GM21717 (cell line): ENCODE data around the gene EEF1AKMT1.

ENCODE experiments used
- ATAC-seq: cut with Tn5 transposase; IDR thresholded peaks from one replicate; pipeline ENCODE4 v1.9.1; 2021; ENCODE audit warnings: mild to moderate bottlenecking, moderate library complexity; ENCODE audit not compliant: unreplicated experiment

EEF1AKMT1 gene, protein sequence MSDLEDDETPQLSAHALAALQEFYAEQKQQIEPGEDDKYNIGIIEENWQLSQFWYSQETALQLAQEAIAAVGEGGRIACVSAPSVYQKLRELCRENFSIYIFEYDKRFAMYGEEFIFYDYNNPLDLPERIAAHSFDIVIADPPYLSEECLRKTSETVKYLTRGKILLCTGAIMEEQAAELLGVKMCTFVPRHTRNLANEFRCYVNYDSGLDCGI

DNA sequence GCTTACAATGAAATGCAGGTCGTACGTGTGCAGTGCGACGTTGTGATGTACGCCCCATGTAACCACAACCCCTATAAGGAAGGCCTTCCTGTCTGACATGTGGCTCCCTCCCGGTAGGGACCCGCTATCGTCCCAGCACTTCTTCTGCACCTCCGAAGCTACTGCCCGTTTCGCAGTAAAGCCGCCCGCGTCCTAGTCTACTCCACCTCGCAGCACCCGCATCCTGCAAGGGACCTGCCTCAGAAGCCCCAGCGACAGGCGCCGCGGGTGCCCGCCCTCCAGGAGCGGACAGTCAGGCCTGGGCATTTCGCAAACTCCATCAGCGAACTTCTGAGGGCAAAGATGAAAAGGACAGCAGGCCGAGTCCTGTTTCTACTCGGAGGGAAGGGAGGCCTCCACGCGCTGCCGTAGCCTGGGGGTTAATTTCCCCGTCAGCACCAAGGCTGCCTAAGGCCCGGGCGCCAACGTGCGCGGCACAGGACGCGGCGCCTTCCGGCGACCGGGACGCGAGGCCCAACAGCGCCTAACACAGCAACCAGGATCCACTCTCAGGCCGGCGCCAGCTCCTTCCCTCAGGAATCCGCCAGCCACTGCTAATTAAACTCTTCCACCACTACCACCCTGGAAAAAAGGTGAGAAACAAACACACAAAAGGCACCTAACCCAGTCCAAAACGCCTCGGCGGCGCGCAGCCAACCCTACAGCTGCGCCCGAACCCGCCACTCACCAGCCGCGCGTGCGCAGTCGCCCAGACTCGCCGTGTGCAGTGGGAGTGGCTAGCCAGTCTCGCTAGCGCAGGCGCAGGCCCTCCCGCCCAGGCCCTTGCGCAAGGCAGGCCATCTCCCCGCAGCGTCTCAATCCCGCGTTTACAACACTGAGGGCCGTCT, at the start of gene EEF1AKMT1:
EEF1AKMT1 (minus strand) TSS at position 768 of the 887 bp plus-strand sequence. CDS start 16,363 bp downstream, outside the sequence.
- ATAC-seq, result peak; percentile 76

DNA sequence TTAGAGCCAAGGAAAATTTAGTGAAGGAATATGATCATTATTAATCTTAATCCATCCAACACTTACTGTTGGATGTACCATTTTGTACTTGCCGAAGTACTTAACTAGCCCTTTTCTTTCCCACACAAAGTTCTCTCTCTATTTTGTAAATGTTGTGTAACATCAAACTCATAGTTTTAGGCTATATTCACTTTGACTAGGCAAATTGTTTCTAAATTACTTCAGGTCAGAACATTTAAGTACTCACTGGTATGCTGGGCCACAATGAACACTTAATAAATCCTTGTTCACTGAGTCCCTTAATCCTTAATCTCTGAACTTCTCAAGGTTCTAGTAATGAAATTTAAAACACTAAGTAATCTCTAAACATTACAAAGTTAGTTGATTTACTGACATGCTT, 49.3 kb upstream of the EEF1AKMT1 start:
- ATAC-seq, result no peak

DNA sequence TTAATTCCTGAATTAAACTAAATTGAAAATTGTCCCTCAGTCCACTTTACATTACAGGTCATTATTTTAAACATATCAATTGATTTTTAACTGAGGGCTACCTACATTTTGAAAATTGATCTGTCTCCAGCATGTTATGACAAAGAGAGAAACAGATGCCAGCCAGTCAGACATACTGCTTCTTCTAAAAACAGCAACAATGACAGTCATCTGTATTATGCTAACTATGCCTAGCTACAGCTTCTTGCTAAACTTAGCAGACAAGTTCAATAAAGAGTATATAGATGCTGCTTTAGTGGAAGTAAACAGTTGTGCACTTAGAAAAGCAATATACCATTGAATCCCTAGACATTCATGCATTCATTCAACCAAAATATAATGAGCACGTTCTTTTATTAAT, 48.6 kb upstream of the EEF1AKMT1 start:
- no peak for ATAC-seq

DNA sequence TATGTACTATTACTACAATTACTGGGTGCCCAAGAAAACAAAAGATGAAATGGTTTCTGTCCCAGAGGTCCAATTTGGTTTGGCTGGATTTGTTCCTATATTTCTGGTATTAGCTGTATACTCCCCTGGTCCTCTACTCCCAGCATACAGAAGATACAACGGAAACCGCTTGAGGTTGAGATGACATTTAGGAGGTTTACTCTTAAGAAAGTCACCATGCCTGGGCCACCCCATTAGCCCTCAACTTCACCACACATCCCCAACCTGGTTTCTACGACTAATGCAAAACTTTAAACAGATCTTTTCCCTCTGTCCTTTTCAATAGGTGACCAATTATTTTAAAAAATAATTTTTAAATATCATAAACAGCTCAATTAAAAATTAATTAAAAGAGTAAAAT, 46.0 kb upstream of the EEF1AKMT1 start:
- ATAC-seq, result no peak

DNA sequence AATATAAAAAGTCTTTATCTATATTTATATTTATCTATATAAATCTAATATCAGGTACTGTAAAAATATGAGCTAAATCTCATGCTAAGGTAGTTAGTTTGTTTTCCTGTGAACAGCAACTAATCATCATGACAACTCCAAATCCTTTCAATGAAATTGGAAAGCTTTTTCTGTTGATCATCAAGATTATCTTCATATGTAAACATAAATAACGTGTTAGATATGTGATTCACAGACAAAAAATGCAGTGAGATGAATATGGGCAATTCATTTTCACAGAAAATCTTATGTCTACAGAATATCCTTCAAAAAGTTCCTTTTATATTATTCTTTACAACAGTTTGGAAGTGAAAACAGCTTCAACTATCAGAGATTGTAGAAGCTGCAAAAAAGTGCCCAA, 41.7 kb upstream of the EEF1AKMT1 start:
- ATAC-seq, result no peak

DNA sequence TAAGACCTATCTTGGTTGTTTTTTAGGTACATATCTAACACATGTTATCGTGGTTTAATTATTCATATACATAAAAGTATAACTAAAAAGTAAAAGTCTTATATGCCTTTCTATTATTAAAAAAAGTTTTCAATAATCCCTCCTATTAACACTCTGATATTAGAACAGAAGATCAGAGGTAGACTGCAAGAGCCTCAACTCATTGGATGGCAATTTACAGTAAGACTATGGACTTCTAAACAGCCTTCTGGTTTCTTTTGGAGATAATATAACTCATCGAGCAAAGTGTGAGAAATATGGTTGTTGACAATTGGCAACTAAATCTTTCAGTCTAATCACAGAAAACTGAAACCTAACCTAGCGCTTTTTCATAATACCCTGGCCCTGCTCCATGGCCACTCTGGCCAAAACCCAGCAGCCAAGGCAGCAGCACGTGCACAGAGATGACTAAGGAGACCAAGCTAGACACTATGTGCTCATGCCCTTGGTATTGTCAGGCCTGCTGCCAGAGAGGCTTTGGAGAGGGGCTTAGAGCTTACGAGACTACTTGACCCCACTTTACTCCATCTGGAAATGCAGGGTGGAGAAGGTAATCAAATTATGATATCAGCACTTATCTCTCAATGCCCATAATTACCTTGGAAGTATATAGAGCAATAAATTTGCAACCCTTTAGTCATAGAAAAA, 40.6 kb upstream of the EEF1AKMT1 start:
- no peak for ATAC-seq

DNA sequence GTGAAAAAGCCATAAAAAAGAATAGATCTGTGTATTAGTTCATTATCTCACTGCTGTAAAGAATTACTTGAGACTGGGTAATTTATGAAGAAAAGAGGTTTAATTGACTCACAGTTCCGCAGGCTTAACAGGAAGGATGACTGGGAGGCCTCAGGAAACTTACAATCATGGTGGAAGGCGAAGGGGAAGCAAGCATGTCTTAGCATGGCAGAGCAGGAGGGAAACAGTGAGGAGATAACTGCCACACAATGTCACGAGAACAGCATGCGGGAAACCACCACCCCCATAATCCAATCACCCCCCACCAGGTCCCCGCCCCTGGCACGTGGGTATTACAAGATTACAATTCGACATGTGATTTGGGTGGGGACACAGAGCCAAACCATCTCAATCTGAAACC, 39.1 kb upstream of the EEF1AKMT1 start:
- no peak for ATAC-seq

DNA sequence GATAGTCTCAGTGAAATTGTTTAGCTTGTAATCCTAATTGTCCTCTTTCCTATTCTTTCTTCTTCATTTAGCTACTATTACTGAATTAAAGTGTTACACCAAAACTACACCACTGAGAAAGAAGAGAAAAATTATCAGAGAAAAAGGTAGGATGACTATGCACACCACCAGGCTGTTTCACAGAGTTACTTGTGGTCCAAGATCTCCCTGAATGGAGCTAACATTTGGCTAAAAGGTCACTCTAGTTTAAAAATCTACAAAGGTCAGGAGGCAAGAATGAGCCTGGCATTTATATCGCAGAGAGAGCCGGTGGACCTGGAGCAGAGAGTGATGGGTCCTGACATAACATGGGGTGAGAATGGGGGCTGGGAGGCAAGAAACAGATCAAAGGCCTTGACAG, 37.0 kb upstream of the EEF1AKMT1 start:
- ATAC-seq, result no peak

DNA sequence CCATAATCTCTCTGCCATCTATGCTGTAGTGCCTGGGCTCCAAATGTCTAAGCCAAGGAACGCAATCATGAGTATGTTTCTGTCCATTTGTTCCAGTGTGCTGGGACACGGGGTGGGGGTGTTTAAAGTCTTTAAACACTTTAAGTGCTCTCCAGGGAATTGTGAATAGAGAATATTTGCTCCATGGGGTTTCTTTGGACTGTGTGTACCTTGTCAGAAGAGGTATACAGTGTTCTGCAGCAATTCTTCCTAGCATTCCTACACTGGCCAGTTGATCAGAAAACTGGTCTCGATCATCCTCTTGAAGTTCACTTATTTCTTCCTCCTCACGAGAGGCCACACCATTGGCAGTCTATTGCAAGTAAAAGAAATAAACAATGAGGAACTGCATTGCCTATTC, 35.1 kb upstream of the EEF1AKMT1 start:
- ATAC-seq, result no peak

DNA sequence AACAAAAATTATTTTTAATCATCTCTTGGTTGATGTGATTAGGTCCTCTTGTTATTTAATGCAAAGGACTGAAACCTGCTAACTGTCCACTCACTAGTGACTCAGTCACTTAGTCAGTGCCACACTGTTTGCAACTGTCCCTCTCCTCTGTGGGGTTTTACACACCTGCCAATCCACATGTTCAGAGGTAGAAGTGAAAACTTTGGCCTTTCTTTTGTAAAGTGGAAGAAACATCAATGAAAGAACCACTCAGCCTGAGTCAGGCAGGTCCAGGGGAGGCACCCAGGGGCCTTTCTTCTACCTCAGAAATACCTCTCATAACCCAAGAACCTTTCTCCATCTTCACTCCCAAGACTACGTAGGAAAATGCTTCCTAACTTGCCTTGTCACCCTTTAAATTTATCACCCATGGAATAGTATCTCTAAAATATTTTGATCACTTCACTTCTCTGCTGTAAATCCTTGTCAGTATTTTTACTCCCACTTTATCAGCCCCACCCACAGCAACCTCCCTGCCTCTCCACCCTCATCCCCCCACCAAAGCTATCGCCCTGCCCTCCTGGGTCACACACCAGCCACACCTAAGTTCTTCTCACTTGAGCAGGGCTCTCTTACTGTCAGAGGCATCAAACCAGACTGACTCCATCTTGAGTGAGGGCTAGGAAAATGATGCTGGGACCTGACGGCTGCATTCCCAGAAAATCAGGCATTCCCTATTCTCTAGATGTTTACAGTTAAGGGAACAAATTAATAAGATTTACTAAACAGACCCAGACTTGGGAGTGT, 29.6 kb upstream of the EEF1AKMT1 start:
- ATAC-seq, result no peak

DNA sequence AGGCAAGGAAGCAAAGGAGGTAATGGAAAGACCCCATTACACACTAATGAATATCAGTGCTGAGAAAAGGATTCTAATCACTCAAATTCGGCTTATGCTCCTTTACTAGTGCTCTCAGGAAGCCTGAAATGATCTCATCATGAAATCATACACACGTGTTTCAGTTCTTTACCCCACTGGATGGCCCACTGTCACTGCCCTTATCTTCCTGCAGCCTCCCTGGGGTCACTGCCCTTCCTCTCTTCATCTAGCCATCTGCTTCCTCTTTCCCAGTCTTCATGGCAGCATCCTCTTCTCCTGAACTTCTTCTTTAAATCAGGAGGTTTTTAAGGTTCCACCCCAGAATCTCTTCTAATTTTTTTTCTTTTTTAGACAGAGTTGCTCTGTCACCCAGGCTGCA, 27.9 kb upstream of the EEF1AKMT1 start:
- ATAC-seq, result no peak

DNA sequence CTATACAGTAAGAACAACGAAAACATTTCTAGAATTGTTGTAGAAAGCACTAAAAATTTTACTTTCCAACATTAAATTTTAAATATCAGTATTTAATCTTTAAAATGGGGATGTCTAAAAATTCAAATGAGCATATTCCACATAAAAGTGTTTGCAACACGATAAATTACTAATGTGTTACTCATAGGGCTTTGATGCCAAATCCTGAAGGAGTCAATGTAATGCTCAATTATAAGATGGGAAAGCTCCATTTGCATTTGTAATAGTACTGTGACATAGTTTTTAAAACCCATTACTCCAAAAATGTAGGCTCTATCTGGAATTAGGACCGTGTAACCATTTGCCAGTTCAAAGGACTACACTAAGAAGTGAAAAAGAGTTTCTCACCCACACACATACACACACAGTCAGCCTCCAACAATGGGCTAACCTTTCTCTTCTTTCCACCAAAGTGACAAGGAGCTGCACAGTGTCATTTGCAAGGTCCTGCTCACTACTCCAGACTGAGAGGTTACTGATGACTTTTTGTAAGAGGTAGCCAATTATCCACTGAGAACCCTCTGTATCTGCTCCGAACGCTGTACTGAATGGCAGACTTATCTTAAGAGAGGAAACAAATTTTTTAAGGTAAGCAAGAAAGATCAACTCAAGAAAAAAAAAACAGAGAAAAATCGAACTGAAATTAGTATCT, 26.1 kb upstream of the EEF1AKMT1 start:
- no peak for ATAC-seq

DNA sequence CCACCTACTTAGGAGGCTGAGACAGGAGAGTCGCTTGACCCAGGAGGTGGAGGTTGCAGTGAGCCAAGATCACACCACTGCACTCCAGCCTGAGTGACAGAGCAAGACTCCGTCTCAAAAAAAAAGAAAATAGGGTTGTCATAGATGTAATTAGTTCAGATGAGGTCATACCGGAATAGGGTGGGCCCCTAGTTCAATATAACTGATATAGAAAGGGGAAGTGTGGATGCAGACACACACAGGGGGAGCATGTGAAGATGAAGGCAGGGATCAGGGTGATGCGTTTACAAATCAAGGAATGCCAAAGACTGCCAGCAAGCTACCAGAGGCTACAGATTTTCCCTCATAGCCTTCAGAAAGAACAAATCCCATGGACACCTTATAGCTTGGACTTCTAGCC, 24.3 kb upstream of the EEF1AKMT1 start:
- no peak for ATAC-seq

DNA sequence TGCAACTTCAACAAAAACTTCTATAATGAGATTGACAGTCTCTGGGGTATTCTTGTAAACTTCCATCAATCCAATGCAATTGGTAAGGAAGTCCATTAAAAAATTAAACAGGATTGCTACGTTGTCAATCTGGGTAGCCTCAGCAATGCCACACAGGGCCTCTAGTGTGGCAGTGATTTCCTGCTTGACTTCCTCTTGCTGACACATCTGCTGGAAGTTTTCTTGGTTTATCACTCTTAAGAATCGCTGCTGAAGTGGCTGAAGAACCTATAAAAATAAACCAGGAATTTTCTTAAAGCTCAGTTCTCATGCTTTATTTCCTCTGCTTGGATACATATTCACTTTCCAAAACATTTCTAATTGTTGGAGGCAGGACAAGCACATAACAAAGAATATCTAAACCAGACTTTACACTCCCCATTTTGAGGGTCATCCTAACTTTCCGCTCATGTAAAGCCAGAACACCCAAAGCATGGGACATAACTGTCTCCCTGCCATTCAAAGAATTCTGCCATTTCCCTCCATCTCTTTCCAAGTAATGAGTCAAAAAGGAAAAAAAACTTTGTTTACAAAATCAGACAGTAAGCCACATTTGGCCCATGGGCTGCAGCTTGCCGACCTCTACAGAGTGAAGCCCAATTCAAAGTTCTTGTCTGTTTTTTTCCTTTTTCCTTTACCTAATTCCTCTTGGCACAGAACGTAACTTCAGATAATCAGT, 23.2 kb upstream of the EEF1AKMT1 start:
- no peak for ATAC-seq

DNA sequence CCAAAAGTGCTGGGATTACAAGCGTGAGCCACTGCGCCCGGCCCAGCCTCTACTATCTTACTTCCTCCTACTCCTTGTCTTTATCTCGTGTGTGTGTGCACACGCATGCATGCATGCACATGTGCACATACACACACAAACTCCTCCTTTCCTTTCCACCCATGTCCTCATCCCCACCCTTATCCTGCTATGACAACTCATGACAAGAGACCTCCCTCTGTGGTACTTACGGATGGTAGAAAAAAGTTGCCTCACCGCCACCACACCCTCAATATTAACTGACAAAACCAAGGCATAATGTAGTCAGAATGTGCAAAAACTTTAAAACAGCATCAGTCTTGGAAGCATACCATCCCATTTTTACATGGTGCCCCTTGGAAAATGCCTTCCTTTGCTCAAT, 15.9 kb upstream of the EEF1AKMT1 start:
- no peak for ATAC-seq

DNA sequence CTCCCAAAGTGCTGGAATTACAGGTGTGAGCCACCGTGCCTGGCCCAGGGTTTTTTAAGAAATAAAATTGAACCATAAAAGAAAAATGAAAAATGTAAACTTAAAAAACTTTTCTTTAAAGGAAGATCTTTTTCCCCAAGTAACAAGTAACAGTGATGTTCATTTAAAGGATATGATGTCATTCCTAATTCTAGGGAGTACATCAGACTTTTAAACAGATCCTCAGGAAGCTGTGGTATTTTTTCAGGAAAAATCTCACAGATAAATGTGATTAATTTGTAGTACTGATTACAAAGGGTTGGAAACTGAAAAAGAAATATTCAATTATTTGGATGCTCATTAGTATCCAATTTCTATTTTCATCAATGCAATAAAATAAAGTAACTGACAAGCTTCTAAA, 14.6 kb upstream of the EEF1AKMT1 start:
- ATAC-seq, result no peak

DNA sequence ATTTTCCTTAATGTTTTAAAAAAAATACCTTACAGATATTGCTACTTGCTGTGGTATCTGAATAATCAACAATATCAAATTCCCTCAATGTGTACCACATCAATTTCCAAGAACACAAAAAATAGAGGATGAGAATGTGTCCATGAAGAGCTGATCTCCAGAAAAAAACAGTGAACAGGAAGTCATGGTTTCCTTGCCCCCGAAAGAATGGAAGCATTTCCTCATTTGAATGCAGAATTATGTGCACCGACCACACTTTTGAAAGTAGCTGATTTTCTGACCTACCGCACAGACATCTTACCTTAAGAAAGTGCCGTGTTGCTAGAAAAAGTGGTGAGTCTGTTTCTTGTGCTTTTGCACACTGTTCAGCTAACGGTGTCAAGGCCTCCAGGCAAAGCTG, 13.4 kb upstream of the EEF1AKMT1 start:
- no peak for ATAC-seq

DNA sequence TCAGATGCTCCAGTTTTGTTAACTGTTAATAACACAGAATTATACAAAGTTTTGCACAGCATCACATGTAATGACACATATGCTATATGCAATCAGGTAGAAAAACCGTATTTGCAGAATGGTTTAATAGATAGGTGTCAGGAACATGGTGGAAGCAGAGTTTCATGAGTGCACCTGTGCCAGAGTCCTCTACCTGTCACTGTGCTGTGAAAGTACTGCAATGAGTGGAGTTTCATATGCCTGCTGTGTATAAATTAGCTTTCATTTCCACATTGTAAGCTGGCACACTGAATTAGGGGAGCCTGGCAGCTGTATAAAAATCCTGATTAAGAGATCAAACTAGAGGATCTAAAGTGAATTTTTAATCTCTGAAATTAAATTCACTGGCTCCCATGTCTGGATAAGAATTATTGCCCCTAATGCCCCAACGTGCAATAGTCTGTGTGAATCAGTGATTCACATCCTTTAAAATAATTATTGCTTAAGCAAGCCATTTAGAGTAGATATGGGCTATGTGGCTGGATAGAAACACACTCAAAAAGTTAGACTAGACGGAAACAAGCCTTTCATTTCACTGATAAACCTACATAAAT, 8.5 kb upstream of the EEF1AKMT1 start:
- ATAC-seq, result peak; percentile 76

DNA sequence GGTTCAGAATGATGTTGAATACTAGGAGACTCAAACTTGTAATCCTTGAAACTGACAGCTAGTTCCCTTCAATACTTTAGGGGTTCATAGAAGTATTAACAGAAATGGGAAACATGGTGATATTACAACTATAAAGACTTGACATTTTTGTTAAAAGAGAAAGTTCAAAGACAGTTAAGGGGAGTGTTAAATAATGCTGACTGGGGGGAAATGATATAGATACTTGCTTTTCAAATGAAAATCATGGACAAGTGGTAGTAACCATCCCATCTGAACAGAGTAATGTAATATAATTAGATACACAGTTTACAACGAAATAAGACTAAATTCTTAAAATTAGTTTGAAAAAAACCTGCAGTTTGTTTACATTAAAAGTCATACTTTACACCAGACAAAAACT, 6.6 kb upstream of the EEF1AKMT1 start:
- ATAC-seq, result no peak
